HG02642 (cell line): ENCODE results near the gene SPEG.
A peak's percentile ranks its signal among the peaks of the same experiment; 100 is the strongest.

Experiments
- ATAC-seq: cut with Tn5 transposase; IDR thresholded peaks from one replicate; pipeline ENCODE4 v1.9.1; 2021; ENCODE audit warnings: mild to moderate bottlenecking; ENCODE audit not compliant: unreplicated experiment, poor library complexity

SPEG gene

GRCh38 chr2:219522111-219523030 is 87.7 kb downstream of the SPEG start:
- no peak for ATAC-seq

DNA sequence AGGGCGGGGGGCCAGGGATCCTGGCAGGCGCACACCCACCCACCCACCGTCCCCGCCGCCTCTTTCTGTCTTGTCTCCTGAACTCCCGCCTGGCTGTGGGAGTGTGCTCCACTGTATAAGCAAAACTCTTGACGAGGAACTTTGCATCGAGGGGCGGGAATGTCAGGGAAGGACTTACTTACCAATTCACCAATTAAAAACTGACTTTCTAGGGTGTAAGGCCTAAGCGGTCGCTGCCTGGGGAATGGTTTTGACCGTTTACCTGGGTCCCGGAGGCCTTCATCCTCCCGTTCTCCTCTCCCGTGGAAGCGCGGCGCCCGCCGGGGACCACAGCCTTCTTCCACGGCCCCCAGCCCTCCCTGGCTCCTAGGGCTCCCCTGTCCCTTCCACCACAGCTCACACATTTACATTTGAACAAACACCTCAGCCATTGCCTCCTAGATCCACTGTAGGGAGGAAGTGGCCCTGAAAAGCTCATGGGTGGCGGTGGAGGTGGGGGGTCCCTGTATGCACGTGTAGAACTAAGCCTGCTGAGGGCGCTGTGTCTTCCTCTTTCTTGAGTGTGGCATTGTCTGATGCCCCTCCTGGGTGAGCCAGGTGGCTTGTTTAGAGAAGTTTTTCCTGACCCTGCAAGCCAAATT is 88.5 kb downstream of the SPEG start:
- ATAC-seq, result no peak

- no peak for ATAC-seq
These were observed 90.2 kb downstream of the SPEG start for GRCh38 chr2:219524817-219525216.

GRCh38 chr2:219525533-219526232 is 91.0 kb downstream of the SPEG start:
- no peak for ATAC-seq

GRCh38 chr2:219526320-219527075 is 91.9 kb downstream of the SPEG start:
- ATAC-seq, result no peak

GRCh38 chr2:219527076-219527394 is 92.4 kb downstream of the SPEG start:
- no peak for ATAC-seq

DNA sequence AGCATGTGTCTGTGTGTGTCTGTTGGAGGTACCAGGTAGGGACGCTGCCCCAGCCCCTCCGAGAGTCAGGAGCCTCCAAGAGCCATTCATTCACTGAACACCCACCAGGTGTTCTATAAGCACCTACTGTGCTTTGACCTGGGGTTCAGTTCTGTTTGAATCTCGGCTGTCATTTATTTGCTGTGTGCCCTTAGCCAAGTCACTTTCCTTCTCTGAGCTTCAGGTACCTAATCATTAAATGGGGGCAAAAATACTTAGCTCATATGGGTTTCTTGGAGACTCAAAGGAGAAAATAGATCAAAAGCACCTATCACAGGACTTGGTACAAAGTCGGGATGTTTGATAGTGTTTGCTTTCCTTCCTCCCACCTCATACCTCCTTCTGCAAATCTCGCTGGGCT is 92.8 kb downstream of the SPEG start:
- no peak for ATAC-seq

- peak; percentile 75 for ATAC-seq
These were observed 95.7 kb downstream of the SPEG start for GRCh38 chr2:219530048-219530963.

DNA sequence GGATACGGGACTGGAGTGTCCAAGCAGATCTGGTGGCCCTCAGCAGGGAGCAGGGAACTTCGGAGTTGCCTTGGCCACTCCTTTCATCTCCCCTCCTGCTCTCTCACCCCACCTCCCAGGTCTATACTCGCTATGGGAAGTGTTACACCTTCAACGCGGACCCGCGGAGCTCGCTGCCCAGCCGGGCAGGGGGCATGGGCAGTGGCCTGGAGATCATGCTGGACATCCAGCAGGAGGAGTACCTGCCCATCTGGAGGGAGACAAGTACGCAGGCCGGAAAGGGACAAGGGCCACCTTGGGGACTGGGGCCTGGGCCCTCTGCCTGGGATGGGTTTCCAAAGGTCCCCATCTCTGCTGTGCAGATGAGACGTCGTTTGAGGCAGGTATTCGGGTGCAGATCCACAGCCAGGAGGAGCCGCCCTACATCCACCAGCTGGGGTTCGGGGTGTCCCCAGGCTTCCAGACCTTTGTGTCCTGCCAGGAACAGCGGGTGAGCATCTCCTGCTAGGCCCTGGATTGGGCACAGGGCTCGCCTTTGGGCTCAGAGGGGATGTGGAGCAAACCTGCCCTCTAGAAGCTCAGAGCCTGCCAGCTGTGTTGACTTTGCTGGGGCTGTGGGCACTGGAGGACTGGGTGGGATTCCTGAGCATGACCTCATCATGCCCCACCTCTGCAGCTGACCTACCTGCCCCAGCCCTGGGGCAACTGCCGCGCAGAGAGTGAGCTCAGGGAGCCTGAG is 97.2 kb downstream of the SPEG start:
- ATAC-seq, result no peak

DNA sequence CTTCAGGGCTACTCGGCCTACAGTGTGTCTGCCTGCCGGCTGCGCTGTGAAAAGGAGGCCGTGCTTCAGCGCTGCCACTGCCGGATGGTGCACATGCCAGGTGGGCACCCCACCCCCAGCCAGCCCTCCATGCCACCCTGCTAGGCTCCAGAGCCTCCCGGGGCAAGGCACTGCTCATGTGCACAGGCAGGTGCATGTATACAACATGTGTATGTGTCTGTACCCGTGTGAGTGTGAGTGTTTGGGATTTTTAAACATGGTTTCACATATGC is 97.7 kb downstream of the SPEG start:
- no peak for ATAC-seq

GRCh38 chr2:219533930-219534661 is 99.5 kb downstream of the SPEG start:
- ATAC-seq, result no peak

DNA sequence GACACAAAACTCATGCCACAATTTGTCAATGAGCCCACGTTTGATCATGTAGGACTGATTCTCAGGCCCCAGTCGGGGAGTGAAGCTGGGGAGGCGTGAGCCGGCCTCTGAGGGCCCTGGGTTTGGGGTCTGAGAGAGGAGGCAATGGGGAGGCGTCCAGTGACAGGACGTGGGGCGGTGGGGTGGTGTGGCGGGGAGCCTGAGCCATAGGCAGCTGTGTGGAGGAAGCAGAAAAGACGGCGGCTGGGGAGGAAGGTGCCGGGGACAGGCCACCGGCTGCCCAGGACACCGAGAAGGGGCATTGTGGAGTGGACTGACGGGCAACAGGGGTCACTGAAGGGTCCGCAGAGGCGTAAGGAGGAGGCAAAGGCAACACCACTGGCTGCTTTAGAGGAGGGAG is 101.8 kb downstream of the SPEG start:
- no peak for ATAC-seq

DNA sequence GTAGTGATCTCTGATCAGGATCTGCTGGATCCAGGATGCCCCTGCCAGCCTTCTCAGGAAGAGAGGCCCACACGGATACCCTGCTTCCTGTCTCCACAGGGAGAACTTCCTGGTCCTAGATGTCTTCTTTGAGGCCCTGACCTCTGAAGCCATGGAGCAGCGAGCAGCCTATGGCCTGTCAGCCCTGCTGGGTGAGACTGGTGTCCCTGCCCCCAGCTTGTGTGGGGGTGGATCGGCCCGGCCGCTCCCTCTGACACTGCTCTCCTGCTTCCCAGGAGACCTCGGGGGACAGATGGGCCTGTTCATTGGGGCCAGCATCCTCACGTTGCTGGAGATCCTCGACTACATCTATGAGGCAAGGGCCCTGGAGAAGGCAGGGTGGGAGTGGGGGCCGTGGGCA is 102.3 kb downstream of the SPEG start:
- no peak for ATAC-seq

DNA sequence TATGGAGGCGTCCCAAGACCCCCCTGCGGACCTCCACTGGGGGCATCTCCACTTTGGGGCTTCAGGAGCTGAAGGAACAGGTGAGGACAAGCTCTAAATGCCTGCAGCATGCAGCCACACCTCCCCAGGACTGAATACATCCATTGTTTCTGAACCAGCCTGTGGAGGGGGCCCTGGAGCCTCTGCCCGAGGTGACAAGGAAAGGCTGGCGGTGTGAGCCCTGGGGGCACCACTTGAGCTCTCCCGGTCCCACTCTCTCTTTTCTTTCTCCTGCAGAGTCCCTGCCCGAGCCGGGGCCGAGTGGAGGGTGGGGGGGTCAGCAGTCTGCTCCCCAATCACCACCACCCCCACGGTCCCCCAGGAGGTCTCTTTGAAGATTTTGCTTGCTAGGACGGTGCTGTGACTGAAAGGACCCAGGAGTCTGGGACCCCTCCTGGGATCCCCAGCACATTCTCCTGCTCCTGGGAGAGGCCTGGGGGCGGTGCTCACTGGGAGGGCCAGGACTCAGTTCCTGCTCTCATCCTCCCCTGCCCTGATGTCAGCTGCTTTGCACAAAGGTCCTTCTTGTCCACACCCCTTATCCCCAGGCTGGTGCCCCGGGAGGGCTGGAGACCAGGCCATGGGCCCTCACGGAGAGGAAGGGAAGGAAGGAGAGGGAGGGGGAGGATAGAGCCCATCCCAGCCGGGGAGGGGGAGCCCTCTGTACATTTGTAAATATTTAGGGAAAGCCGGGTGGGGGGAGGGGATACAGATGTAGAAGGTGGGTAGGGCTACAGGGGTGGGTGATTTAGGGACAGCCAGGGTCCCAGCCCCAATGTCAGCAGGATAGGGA is 103.2 kb downstream of the SPEG start:
- no peak for ATAC-seq

- ATAC-seq, result no peak
These were observed 103.9 kb downstream of the SPEG start for GRCh38 chr2:219538504-219538951.

- ATAC-seq, result no peak
These were observed 104.5 kb downstream of the SPEG start for GRCh38 chr2:219538956-219539788.
